SU-DHL-6 (cell line): ENCODE results near the gene RAPSN.

Source experiments
- H2AFZ ChIP-seq: fragments of 200-600 bp; sonication (generic); 2 replicates; pipeline ENCODE4 v1.6.1; 2014; ENCODE audit warnings: low read depth, mild to moderate bottlenecking, moderate library complexity, mixed read lengths, antibody characterized with exemption, low read length; ENCODE audit not compliant: severe bottlenecking
- H3F3A ChIP-seq: fragments of 200-600 bp; shearing (Covaris generic); 2 replicates; pipeline ENCODE4 v1.6.0; 2016; ENCODE audit warnings: antibody characterized with exemption, mild to moderate bottlenecking; ENCODE audit not compliant: insufficient read depth
- H3K27ac ChIP-seq: fragments of 200-600 bp; sonication (generic); 2 replicates; pipeline ENCODE4 v1.5.1; 2016; ENCODE audit warnings: low read depth, mild to moderate bottlenecking, low read length, moderate library complexity, mixed read lengths
- H3K27me3 ChIP-seq: fragments of 200-600 bp; sonication (generic), shearing (Covaris generic); 2 replicates; pipeline ENCODE4 v1.6.0; 2014; ENCODE audit warnings: mild to moderate bottlenecking, low read length
- H3K36me3 ChIP-seq: fragments of 200-600 bp; sonication (generic); 2 replicates; pipeline ENCODE4 v1.6.1; 2014; ENCODE audit warnings: mild to moderate bottlenecking, low read length, mixed read lengths
- H3K4me2 ChIP-seq: fragments of 300-600, 200-600 bp; shearing (Covaris generic), sonication (generic); 2 replicates; pipeline ENCODE4 v1.6.0; 2014; ENCODE audit warnings: low read length, low read depth, mild to moderate bottlenecking; ENCODE audit not compliant: poor library complexity, severe bottlenecking
- H3K4me3 ChIP-seq: fragments of 200-600 bp; sonication (generic); 2 replicates; pipeline ENCODE4 v1.5.1; 2014; ENCODE audit warnings: antibody characterized with exemption, low read length, mild to moderate bottlenecking, mixed read lengths; ENCODE audit not compliant: insufficient read depth, poor library complexity, severe bottlenecking
- H3K79me2 ChIP-seq: fragments of 200-600 bp; sonication (generic); 2 replicates; pipeline ENCODE4 v1.6.1; 2014; ENCODE audit warnings: mild to moderate bottlenecking, low read length, moderate library complexity; ENCODE audit not compliant: insufficient read depth
- H3K9ac ChIP-seq: fragments of 200-600 bp; sonication (generic); 2 replicates; pipeline ENCODE4 v1.7.0; 2014; ENCODE audit warnings: mild to moderate bottlenecking, low read length
- H3K9me2 ChIP-seq: fragments of 200-600 bp; sonication (generic); replicated peaks from 2 replicates; pipeline ENCODE4 v1.6.1; 2014; ENCODE audit warnings: low read length; ENCODE audit not compliant: insufficient read depth
- H3K9me3 ChIP-seq: fragments of 200-600 bp; sonication (generic); 2 replicates; pipeline ENCODE4 v1.6.1; 2014; ENCODE audit warnings: low read length, mixed read lengths; ENCODE audit not compliant: insufficient read depth
- H4K20me1 ChIP-seq: fragments of 200-600 bp; sonication (generic); 2 replicates; pipeline ENCODE4 v1.6.1; 2014; ENCODE audit warnings: low read depth, mild to moderate bottlenecking, antibody characterized with exemption, low read length, moderate library complexity, mixed read lengths
- CTCF ChIP-seq: fragments of 200-600 bp; sonication (generic); IDR thresholded peaks from one replicate; pipeline ENCODE4 v1.5.1; 2017; ENCODE audit warnings: antibody characterized with exemption, mild to moderate bottlenecking, low read length, moderate library complexity; ENCODE audit not compliant: insufficient read depth, poor library complexity, severe bottlenecking
- EZH2phosphoT487 ChIP-seq: fragments of 200-600 bp; sonication (generic), shearing (Covaris generic); conservative IDR thresholded peaks from 2 replicates; pipeline ENCODE4 v1.6.1; 2018; ENCODE audit warnings: mild to moderate bottlenecking, antibody characterized with exemption, low read length, moderate library complexity, mixed read lengths

The RAPSN gene

GRCh38 chr11:47390422-47390760 lies 58.5 kb downstream of the RAPSN start:
- no peak for TF ChIP-seq EZH2phosphoT487
- Histone ChIP-seq H3K79me2 (no peaks in the 10 kb centered on the region), H3K4me3 (no peak overlapping the region), H2AFZ (no peak overlapping the region), H4K20me1 (no peaks in the 10 kb centered on the region), H3K36me3 (no peaks in the 10 kb centered on the region), H3F3A (no peaks in the 10 kb centered on the region), H3K9me2 (no peaks in the 10 kb centered on the region), H3K4me2 (no peak overlapping the region), H3K27ac (no peak overlapping the region), H3K27me3 (no peaks in the 10 kb centered on the region), H3K9me3 (no peaks in the 10 kb centered on the region), H3K9ac (no peak overlapping the region)

- Histone ChIP-seq H3K79me2 (no peaks in the 10 kb centered on the region), H3K36me3 (no peaks in the 10 kb centered on the region), H3K4me2 (no peak overlapping the region), H3K9me3 (no peaks in the 10 kb centered on the region), H3F3A (no peaks in the 10 kb centered on the region), H3K9ac (no peak overlapping the region), H3K9me2 (no peaks in the 10 kb centered on the region), H3K27ac (no peak overlapping the region), H3K4me3 (no peak overlapping the region), H4K20me1 (no peaks in the 10 kb centered on the region), H2AFZ (no peak overlapping the region), H3K27me3 (no peaks in the 10 kb centered on the region)
- TF ChIP-seq CTCF = no peak
- TF ChIP-seq EZH2phosphoT487 = no peak
These were observed 59.1 kb downstream of the RAPSN start for GRCh38 chr11:47389577-47390421.

GRCh38 chr11:47388697-47389576 lies 60.0 kb downstream of the RAPSN start:
- no peak overlapping the region for H2AFZ ChIP-seq
- H3F3A ChIP-seq = no peaks in the 10 kb centered on the region
- TF ChIP-seq EZH2phosphoT487 (no peak), CTCF (no peak)
- H3K9ac ChIP-seq = no peak overlapping the region
- H3K4me3 ChIP-seq = no peak overlapping the region
- H3K9me2 ChIP-seq = no peaks in the 10 kb centered on the region
- no peaks in the 10 kb centered on the region for H3K79me2 ChIP-seq
- no peaks in the 10 kb centered on the region for H3K27me3 ChIP-seq
- H3K4me2 ChIP-seq = no peak overlapping the region
- no peak overlapping the region for H3K27ac ChIP-seq
- no peaks in the 10 kb centered on the region for H3K9me3 ChIP-seq
- no peaks in the 10 kb centered on the region for H3K36me3 ChIP-seq
- no peaks in the 10 kb centered on the region for H4K20me1 ChIP-seq
